ENCODE data around the gene FOXO6.
A peak's percentile ranks its signal among the peaks of the same experiment; 100 is the strongest.

The FOXO6 gene

DNA sequence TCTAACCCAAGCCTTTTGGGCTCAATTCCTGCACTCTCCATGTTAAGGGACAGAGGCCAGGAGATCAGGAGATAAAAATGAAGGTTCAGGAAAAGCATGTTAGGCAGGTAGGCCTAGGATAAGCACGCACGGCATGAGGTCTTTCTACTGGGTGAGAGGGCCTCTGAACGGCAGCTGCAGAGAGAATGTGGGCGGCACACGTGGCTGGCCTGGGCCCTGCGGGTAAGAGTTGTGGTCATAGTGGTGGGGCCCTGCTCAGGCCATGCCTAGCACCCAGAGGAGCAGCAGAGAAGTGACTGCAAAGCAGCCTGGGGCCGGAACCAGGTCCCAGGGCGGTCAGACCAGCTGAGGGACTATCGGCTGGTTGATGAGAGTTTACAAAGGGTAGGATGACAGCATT is 7.5 kb upstream of the FOXO6 start:
- no peak for DNase-seq (ENCODE audit: low read depth)

DNA sequence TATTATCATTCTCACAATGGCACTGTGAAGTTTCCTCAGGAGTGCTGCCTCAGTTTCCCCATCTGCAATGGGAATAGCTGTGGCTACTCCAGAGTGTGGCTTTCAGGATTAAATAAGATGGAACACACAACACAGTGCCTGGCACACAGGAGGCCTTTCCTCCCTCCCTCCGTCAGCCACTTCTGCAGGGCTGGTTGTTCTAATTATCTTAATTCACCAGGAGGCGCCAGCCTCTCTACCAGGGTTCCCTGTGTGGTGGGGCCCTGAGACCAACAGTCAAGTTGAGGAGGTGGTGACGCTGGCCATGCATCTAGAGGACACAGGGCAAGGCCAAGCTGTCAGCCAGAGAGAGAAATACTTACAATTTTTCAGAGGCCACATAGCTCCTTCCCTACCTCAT is 6.3 kb upstream of the FOXO6 start:
- DNase-seq (ENCODE audit: low read depth): no peak

DNA sequence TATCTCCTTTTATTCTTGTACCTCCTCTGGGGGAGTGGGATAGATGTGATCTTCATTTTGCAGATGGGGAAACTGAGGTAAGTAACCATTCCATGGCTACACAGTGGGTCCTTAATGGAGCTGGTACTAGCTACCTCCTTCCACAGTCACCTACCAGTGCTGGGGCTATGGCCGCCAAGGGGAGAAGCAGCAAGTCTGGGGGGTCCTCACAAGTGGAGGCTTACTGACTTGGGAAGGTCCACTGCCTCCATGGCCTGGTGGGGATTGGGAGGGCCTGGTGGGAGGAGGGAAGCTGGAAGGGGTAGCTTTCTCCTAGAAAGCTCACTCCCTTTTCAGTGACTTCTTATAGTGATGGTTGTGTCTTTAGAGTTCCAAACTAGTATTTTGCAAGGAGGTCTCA is 5.9 kb upstream of the FOXO6 start:
- DNase-seq (ENCODE audit: low read depth): no peak

- DNase-seq (ENCODE audit: low read depth): no peak
These were observed 5.5 kb upstream of the FOXO6 start for GRCh38 chr1:41355761-41356160.

DNA sequence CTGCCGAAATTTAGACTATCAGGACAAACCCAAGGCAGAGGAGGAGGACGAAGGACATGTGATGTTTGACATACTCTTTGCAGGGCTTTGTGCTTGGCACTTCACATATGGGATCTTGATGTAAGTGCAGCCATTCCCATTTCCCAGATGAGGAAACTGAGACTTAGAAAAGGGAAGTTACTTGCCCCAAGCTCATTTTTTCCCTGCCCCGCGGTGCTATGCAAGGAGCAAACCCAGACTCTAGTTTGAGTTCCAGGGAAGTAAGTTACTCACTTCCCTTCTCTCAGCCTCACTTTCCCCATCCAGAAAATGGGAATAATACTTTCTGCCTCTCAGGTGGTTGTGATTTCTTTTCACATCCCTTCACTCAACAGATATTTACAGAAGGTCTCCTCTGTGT is 4.5 kb upstream of the FOXO6 start:
- no peak for DNase-seq (ENCODE audit: low read depth)

DNA sequence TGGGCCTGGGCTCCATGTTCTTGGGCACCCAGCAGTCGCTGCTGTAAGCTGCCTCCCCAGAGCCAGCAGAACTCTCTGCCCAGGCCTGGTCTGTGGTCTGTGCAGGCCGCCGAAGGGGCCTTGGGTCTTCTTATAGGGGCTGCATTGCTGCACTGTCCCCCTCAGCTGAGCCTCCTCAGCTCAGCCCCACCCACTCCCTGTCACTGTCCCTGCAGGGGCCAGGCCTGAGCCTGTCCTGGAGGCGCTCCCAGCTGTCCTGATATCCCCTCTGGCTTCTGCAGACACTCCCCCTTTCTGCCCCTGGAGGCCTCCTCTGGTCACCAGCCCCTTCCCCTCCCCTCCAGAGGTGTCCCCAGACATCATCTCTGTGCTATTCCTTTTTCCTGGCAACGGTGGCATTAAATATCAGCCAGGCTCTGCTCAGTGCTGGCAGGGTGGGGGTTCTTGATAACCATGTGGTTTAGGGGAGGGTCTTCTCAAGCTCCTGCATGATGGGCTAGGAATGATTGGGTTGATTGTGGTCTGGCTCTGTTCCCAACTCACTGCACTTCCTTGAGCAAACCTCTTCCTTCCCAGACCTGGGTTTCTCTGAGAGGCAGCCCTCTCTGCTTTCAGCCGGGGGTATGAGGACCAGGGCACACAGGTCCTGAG is 3.7 kb upstream of the FOXO6 start:
- DNase-seq (ENCODE audit: low read depth): no peak

DNA sequence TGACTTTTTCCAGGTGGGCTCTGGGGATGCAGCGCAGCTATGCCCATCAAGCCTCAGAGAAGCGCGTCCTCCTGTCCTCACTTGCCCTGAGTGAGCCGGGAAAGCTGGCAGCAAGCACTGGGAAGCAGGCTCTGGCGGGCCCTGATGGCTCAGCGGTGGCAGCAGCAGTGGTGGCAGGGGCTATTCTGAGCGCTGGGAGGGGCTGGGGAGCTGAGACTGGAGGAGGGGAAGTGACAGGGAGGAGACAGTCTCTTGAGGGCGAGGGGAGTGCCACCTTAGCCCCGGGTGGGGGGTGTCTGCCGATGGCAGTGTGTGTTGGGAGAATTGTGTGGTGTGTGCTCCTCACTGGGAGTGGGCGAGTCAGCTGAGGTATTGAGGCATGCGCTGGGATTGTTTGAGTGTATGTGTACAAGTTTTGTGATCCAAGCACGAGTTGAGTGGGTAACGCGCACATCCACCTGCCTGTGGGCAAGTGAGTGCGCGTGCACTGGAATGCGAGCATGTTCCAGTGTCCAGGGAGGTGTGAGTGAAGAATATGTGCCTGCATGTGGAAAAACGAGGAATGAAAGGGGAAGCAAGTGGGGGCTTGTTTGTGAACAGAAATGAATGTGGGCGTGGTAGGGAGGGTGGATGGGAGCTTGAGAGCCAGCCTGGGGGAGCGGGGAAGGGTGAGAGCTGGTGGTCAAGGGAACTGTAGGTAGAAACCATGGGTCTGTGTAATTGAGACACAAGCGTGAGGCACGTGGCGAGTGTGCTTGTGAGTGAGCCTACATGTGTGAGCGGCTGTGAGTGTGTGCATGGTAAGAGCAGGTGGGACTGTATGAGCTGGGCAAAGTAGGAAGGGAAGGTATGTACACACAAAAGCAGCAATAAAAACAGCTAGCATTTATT is 2.9 kb upstream of the FOXO6 start:
- no peak for DNase-seq (ENCODE audit: low read depth)

- DNase-seq (ENCODE audit: low read depth): no peak
These were observed 1.8 kb upstream of the FOXO6 start for GRCh38 chr1:41359211-41360073.

DNA sequence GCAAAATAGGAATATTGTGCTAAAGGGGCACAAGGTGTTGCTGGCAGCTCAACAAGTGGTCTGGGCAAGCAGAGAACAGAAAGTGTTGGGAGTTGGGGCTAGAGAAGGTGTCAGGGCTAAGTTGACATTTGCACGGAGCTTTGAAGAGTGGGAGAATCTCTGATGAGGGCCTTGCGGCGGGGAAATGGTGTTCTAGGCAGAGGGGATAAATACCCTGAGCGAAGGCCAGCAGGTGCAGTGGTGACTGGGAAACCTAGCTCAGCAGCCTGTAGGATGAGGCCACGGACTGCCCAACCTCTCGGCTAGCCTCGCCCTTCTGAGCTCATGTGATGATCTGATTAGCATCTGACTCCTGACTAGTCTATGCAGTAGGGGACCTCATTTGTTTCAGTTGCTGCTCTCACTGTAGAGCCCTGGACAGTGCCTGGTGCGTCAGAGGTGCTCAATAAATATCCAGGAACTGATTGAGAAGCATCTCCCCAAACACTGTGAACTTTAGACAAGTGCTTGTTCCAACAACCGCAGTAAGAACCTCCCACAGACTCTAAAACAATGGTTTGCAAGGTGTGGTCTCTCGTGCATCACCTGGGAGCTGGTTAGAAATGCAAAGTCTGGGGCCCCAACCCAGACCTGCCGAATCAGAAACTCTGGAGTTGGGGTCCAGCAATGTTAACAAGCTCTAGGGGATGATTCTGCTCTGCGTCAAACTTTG is 1.0 kb upstream of the FOXO6 start:
- DNase-seq (ENCODE audit: low read depth): no peak

DNA sequence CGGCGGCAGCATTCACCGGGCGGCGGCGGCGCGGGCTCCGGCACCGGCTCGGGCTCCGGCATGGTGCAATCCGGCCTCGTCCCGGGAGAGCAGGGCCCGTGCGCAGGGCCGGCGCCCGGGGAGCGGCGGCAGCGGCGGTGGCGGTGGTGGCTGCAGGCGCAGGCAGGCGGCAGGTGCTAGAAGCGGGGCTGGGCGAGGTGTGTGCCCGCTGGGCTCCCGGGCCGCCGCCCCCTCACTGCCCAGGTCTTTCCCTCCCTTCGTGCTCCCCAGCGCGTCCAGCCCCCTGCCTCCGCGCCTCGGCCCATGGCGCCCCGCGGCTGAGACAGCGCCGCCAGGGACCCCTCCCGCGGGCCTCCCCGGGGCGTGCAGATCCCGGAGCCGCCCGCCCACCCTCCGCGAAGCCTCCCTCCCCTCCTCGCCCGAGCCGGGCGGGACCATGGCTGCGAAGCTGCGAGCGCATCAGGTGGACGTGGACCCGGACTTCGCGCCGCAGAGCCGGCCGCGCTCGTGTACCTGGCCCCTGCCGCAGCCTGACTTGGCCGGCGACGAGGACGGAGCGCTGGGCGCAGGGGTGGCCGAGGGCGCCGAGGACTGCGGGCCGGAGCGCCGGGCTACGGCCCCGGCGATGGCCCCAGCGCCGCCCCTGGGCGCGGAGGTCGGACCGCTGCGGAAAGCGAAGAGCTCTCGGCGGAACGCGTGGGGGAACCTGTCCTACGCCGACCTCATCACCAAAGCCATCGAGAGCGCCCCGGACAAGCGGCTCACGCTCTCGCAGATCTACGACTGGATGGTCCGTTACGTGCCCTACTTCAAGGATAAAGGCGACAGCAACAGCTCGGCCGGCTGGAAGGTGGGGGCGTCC is 492 bp downstream of the FOXO6 start:
- DNase-seq (ENCODE audit: low read depth): peak; percentile 17

- DNase-seq (ENCODE audit: low read depth): no peak
These were observed 1.1 kb downstream of the FOXO6 start for GRCh38 chr1:41362357-41362721.

DNA sequence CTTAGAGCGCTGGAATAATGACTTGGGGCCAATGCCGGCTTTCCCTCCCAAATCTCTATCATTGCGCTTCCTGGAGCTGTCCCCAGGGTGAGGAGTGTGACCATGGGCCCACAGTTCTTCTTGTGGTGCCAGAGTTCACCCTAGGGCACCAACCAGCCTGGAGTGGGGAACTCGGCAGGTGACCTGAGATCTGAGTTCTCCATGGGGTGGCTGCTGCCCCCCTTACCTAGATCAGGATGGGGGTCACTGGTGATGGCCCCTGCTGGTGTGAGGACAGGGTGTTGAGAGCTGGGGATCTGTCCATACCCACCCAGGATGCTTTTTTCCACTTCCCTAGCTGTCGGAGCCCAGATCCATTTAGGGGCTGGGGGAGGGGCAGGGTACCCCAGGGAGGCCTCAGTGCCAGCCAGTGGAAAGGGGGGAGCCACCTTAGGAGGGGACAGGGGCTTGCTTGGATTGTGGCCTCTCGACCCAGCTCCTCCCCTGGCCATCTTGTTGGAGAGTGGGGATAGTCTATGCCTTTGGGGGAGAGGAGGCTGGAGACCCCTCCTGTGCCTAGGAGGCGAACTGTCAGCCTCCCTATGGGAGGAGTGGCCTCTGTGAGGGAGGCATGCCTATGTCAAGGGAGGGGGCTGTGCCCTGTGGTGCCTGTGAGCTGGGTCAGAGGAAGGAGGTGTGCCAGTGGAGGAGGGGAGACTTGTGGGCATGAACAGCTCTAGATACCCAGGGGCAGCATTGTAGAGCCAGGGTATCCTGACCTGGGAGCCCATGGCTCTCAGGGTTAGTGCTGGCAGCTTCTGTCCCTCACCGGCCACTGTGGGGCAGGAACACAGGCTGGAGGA is 1.7 kb downstream of the FOXO6 start:
- no peak for DNase-seq (ENCODE audit: low read depth)

- DNase-seq (ENCODE audit: low read depth): no peak
These were observed 2.5 kb downstream of the FOXO6 start for GRCh38 chr1:41363591-41364320.

- DNase-seq (ENCODE audit: low read depth): no peak
These were observed 3.4 kb downstream of the FOXO6 start for GRCh38 chr1:41364442-41365319.

- DNase-seq (ENCODE audit: low read depth): no peak
These were observed 4.0 kb downstream of the FOXO6 start for GRCh38 chr1:41365320-41365633.

GRCh38 chr1:41365772-41366454 is 4.7 kb downstream of the FOXO6 start:
- DNase-seq (ENCODE audit: low read depth): no peak

DNA sequence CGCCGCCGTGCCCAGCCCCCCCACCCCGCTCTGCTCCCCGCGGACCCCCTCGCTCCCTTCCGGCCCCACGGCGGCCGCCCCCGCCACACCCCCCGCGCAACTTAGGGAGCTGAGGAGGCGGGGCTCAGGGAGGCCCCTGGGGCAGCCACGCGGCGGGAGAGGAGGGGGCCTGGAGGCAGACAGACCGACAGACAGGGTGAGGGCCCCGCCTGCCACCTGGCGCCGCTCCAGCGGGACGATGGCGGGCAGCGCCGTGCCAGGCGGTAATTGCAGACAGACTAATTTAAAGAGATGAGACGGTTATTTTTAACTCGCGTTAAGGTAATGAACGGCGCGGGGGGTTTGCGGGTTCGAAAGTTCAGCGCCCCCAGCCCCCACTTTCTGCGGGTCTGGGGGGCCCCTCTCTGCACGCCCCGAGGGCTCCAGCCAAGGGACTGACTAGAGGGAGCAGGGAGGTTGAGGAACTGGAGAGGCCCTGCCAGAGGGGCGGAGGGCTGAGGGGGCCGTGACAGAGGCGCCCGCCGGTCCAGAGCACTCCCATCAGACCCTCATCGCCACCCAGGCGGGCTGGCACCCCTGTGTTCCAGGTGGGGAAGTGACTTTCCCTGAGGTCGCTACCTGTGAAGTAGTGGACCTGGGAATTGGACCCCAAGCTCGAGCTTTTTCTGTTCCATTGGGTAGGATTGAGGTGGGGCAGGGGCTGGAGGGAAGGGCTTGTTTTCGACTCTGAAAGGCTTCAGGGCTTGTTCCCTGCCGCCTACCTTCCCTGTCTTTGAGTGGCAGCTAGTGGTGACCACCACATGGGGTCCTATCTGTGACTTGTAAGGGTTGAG is 5.4 kb downstream of the FOXO6 start:
- peak; percentile 24 for DNase-seq (ENCODE audit: low read depth)
